NCI-H774 (cell line): ENCODE data around the gene CTDSPL.
"Not testable (repeated sequence)": the region's sequence is repeated elsewhere in the genome, so short reads cannot be mapped to it uniquely, and the experiment has no call there.

Experiments
- DNase-seq: peaks from one replicate; lab custom pipeline; 2025; lab: John Stamatoyannopoulos, UW

The CTDSPL gene, protein sequence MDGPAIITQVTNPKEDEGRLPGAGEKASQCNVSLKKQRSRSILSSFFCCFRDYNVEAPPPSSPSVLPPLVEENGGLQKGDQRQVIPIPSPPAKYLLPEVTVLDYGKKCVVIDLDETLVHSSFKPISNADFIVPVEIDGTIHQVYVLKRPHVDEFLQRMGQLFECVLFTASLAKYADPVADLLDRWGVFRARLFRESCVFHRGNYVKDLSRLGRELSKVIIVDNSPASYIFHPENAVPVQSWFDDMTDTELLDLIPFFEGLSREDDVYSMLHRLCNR

DNA sequence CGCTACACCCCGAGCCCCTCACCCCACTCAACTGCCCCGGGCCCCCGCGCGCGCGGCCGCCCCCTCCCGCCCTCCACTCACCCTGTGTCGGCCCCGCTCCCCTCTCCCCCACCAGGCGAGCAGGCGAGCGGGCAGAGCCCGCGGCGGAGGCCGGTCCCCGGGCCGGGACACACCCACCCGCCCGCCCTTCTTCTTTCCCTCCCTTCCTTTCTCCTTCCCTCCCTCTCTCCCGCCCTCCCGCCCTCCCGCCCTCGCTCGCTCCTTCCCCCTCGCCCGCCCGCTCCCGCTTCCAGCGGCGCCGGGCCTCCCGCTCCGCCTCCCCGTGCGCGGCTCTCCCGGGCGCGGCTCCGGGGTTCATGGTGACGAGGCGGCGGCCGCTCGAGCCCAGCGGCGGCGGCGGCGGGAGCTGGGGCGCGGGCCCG, at the start of gene CTDSPL:
CTDSPL (plus strand) TSS at position 261 of the 422 bp plus-strand sequence. CDS start 320 bp downstream, outside the sequence.
- DNase-seq, result no peak

DNA sequence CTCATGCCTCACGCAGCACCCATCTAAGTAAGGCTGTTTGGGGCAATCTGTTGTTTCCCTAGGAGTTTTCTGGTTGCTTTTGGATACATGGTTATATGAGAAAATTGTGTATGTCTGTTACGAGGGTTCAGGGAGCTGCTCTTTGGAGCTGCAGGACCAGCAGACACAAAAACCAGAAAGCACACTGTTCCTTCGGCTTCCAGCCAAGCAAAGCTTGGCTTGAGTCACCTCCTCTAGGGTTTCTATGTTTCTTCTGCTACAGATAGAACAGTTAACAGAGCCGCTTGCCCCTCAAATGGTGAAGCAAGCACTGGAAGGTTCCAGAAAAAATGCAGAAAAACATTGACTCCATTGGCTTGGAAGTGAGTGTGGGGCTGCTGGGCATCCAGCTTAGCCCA, 49.2 kb upstream of the CTDSPL start:
- no peak for DNase-seq

DNA sequence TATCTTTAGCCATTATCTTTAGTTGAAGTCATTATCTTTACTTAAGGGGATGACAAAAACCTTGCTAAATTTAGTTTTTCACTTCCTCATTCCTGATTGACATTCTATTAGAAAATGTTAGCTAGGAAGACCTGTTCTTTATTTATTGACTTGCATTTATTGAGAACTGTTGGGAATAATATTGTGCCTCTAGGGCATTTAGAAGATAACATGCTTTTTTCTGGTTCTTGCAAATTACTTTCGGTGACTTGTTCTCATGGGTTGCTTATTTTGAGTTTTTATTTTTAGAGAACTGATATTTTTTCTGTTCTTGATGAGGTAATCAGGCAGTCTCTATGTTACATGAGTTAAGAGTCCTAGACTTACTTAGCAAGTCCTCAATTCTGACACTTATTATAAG, 48.3 kb upstream of the CTDSPL start:
- no peak for DNase-seq

DNA sequence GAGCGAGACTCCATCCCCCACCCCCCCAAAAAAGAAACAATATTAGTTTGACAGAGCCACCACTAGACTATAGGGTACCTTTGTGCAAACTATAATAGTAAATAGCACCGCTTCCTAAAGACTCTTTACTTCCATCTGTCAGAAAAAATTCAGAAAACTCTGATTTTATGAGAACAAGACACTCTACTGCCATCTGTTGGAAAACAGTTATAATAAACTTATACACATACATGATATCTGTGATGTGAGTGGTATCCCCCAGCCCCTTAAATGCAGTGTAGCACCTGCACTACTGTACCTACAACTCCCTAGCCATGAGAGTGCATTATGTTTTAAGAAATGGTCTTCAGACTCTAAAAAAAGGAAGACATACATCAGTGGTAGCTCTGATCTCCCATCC, 47.1 kb upstream of the CTDSPL start:
- DNase-seq, result no peak

DNA sequence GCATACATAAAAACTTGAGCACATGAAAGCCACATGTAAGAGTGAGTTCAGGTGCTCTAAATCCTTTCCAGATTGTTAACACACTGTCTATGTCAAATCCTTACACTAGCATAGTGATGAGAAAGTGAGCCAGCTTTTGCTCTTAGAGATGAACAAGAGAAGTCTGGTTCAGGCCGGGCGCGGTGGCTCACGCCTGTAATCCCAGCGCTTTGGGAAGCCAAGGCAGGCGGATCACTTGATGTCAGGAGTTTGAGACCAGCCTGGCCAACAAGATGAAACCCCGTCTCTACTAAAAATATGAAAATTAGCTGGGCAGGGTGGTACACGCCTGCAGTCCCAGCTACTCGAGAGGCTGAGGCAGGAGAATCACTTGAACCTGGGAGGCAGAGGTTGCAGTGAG, 46.5 kb upstream of the CTDSPL start:
- DNase-seq, result not testable (repeated sequence)

DNA sequence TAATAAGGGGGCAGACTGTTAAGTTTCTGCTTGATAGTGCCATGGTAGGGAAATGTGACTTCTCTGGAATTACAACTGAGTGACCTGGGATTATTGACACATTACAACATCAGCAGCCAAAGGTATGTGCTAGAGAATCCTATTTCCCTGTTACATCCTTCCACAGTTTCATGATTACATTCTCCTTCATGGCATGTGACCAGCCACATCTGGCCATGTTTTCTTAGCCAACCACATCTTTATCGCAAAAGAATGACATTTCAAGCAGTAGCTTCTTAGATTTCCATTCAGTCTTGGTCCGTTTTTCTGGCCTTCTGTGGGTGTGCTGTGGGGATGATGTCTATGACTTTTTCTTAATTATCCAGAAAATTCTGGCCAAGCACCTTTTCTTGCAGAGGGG, 45.4 kb upstream of the CTDSPL start:
- no peak for DNase-seq

DNA sequence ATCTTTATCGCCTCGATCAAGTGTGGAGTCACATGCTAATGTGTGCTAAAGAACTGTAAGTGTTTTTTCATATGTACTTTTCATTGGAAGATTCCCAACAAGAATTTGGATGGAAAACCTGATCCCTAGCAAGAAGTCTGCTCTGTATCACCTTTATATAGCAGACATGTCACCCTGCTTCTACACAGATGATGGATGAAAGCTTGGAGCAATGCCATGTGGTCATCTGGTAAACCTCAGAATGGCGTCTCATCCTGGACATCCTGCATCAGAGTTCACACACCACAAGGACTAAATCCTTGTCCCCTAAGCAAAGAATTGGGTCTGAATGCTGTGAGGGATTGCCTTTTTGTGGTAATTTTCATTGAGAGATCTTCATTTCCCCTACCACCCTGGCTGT, 42.1 kb upstream of the CTDSPL start:
- no peak for DNase-seq

DNA sequence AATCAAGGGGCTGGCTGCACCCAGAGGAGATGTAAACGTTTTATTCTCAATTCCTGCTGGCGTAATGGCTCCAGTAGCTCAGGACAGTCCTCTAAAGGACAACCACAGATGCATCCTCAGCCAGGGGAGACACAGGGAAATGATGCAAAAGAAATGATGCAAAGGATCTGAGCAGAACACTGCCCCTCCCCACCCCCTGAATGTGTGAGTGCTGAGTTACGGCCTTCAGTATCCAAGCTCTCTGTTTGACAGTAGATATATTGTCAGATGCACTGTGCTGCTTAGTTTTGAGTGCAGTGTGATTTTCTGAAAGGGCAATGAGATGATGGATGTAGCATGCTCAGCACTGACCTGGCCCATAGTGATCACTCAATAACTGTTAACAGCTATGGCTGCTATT, 41.4 kb upstream of the CTDSPL start:
- DNase-seq, result no peak

DNA sequence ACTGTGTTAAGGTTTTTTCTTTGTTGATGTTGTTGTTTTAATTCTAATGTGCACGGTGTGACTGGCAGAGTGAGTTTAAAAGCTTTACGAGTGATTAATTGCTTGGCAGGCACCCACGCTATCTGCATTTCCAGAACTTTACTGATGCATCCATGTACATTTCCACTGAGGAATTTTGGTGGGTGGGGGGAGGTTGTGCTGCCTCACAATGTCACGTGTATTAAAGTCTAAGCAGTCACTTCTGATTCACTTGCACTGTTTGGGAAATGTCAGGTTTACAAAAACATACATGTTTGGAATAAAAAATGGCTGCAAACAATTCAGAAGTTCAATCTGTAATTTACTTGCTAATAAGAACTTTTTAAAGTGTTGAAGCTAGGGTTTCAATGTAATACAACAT, 38.5 kb upstream of the CTDSPL start:
- no peak for DNase-seq

DNA sequence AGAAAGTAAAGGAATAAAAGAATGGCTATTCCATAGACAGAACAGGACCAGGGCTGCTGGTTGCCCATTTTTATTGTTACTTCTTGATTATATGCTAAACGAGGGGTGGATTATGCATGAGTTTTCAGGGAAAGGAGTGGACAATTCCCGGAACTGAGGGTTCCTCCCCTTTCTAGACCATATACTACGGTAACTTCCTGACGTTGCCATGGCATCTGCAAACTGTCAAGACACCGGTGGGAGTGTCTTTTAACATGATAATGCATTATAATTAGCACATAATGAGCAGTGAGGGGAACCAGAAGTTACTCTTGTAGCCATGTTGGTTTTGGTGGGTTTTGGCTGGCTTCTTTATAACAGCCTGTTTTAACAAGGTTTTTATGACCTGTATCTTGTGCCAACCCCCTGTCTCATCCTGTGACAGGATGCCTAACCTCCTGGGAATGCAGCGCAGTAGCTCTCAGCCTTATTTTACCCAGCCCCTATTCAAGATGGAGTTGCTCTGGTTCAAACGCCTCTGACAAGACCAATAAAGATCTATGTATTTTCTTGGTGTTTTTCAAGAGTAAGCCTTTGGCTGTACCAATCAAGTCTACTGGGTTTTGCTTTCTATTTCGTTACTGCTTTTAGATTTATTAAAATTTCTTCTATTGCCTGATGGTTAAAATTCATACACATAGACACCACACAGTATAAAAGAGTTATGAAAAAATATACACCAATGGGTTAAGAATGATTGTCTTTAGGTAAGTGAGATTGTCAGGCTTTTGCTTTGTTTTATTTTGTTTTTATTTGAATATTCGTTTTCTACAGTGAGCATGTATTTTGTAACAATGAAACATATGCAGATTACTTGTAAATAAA, 37.4 kb upstream of the CTDSPL start:
- DNase-seq, result no peak

DNA sequence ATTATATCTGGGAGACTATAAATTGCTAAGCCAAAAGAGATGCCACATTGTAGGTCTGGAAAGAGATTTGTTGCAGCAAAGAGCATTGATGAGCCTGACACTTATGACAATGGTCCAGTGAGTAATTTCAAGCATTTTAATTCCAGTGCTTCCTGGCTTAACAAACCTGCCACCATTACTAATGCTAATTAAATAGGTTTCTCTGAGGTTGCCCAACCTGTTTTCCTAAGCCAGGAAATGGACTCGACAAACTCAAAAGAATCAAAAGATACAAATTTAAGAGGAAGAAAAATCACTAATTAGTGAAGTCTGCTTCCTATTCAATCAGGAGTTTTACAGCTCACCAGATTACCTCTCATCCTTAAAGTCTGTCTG, 36.7 kb upstream of the CTDSPL start:
- DNase-seq, result peak; percentile 14

DNA sequence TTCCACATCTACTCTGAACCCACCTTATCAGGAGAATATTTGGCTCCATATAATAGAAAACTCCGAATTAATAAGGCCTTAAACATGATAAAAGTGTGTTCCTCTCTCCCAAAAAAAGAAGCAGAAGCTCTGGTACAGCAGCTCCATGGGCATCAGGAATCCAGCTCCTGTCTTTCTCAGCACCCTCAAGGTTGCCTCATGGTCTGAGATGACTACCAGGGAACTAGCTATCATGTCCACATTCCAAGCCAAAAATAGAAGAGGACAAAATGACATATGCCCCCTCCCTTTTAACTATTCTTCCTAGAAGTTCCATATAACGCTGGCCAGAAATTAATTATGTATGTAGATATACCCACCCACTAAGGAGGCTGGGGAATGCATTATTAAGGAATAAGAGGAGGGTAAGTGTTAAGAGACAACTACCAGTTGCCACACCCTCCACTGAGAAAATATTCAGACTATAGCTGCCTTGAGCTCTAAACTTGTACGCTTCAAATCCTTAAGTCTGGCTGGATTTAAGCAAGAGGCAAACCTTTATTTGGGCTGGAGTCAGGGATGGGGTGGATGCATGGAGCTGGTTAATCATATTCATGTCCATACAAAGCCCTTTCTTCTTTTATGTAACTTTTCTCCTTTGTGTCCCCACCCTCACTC, 35.8 kb upstream of the CTDSPL start:
- no peak for DNase-seq

DNA sequence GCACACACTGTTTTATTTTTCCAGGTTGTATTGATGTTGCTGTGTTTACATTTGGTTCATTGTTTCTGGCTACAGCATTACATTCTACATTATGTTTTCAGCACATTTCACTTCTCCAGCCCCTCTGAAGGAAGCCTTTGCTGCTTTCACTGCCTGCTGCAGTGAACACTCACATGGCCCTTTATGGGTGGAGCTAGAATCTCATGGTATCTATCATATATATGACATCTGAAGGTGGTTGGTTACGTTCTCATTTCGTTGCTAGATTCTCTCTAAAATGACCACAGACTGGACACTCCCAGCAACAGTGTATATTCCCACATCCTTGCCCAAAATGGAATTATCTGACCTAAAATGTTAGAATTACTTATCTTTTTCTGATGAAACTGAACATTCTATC, 35.2 kb upstream of the CTDSPL start:
- no peak for DNase-seq

DNA sequence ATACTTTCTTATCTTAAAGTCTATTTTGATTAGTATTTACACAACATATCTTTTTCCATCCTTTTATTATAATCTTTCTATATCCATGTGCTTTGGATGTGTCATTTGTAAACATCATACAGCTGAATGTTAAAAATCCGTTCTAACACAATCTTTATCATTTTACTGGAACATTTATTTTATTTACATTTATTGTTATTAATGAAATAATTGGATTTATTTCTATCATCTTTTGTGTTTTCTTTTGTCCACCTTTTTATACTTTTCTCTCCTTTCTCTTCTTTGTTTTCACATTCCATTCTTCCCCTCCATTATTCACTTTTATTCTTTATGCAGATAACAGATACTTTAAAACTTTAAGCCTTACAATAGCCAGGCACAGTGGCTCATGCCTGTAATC, 34.7 kb upstream of the CTDSPL start:
- no peak for DNase-seq

DNA sequence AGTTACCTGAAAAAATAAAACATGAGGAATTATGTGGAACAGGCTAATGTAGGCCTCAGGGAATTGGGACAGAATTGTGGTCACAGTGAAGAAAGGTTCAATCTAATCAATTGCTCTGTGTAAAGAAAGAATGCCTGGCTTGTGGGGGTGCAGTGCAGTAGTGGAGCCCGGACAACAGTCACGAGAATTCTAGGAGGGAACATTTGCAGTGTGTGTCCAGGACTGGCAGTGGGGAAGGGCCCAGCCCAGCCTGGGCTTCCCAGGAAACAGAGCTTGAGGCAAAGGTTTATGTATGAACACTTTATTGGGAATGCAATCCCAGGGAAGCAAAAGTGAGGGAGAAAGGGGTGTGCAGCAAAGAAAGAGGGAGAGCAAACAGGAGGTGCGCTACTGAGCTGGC, 29.2 kb upstream of the CTDSPL start:
- no peak for DNase-seq

DNA sequence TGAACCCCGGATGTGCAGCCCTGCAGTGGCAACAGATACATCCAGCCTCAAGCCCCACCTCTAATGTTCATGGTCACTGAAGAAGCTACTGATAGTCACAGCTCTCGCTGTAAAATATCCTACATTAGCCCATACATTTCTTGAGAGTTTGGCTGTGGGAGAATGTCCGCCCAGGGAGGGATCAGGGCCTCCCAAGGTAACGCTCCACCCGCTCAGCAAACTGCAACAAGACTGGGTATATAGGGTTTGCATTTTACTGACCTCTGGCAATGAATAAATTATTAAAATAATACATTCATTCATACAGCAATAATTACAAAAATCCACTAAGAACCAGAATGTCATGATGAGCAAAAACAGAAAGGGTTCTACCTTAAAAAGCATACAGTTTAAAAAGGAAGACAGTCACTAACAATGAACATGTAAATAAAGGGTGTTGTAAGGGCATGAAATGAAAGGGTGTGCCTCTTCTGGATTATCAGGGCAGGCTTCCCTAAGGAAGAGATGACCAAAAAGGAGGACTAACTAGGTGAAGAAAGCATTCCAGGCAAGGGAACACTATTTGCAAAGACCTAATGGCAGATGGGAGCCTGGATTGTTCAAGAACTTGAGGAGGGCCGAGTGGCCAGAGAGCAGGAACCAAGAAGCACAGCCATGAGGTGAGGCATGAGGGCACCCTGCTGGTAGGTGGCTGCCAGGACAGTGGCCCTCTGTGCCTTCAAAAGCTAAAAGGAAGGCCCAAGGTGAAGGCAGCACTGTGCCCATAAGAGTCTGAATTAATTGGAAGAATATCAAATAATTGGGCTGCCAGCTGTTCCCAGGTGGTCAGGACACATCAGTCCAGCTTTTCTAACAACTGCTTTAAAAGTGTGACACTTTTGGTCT, 28.1 kb upstream of the CTDSPL start:
- DNase-seq, result no peak

DNA sequence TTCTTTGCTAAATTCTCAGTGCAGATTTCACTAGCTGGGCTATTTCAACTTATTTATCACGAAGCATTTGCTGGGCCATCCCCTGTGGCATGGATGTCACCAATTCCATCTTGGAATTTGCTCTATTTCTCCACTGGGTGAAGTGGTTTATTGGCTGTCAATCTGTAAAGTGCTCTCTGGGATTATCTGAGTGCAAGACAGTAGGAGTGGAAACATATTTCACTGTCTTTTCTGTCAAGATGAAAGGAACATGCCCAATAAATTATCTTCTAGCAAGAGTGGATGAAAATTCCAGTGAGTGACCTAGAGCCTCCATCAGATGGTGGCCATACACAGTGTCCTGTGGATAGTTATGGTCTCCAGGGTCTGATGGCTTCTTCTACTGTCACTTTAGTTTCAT, 25.1 kb upstream of the CTDSPL start:
- no peak for DNase-seq

DNA sequence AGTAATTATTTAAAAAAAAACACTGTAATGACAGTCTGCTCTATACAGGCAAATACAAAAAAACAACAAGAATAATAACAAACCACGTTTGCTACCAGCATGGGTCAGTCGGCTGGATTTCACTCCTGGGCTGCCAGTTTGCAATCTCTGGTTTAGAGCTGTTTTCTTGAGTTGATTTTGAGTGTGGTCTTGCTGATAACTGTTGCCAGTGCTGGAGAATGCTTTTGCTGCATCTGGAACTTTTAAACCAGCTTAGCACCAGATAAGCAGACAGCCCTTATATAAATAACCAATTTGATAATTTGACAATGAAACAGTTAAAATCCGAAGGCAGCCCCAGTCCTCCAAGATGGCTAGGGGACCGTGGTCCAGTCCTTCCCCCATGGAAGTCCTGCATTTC, 14.0 kb upstream of the CTDSPL start:
- no peak for DNase-seq

DNA sequence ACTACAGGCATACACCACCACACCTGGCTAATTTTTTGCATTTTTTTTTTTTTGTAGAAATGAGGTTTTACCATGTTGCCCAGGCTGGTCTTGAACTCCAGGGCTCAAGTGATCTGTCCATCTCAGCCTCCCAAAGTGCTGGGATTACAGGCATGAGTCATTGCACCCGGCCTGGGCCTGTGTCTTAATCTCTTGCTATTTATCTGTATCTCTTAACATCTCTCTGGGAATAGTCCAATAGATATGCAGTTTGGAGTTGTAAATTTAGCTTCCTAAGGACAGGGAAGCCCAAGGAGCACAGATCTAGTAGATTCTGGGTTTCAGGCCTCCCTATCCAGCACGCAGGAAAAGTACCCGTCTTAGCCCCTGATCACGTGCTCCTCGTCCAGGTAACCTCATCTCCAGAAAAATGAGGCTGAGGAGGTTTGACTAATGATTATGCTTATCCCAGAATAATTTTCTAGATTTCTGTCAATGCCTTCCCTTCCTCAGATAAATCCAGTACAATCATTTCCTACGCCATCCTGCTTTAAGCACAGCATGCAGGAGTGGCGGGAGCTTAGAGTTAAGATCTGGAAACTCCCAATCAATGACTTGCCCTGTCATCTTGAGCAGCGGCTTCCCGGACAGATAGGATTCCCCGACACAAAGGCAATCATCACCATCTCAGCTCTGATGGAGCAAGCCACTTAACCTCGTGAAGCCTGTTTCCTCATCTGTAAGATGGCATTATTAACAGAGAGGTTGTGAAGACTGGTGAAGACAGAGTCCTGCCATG, 12.3 kb upstream of the CTDSPL start:
- no peak for DNase-seq

DNA sequence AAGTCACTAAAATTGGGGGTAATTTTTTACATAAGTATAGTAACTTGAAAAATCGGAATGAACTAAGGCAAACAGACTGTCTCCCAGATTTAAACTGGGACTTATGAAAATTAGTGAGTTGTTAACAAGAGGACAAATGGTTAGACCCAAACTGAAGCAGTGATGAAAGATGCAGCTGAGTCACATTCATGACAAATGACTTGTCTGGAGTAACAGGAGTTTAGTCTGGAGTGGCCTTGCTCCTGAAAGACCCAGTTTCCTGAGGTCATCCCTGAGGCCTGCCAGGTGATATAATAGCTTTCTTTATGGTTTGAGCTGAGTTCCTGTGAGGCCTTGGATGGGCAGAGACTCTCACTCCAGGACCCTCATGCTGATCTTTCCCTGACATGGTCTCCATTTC, 9.6 kb upstream of the CTDSPL start:
- DNase-seq, result no peak

DNA sequence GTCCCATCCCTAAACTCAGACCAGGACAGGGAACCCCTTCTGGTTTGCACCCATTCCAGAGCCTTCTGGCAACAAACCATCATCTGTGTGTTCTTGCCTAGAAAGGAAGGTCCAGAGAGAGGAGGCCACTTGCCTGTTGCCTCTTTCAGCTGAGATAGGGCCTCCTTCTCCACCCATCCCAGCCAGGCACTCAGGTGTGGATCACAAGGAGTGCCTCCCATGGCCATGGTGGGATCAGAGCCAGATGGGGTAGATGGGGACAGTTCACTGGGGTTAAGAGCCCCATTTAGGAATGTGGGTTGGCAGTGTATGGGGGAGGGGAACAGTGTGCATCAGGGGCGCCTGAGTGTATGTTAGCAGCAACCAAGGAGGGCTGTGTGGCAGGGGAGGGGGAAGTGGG, 8.9 kb upstream of the CTDSPL start:
- no peak for DNase-seq
